Measurements from ENCODE around the gene KRI1. TPM values are rescaled to one million over a fixed set of nuclear protein-coding genes. Genes with fewer than 3 reads are reported as not detected.
A peak's percentile ranks its signal among the peaks of the same experiment; 100 is the strongest.

Gene KRI1
- total RNA-seq, 1 experiment from 2014 or later: 24.5 TPM

DNA sequence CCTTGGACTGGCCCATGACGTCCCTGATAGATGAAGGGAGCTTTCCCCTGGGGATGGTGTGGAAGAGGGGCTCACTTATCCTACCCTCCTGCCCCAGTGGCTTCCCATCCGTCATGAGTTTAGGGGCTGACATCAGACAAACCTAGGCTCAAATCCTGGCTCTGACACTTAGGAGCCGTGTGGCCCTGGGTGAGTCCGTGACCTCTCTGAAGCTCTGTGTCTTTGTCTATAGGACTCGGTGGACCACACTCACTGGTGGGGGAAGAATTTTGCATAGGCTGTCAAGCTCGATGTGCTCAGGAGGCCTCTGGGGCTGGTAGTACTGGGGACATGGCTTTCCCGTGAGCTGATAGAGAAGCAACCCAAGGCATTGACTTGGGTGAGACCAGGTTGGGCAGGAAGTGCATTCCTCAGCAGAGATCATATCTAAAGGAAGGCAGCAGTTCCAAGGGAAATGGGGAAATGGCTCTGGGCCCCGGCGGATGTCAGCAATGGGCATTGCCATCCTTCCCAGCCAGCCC, 38.7 kb upstream of the KRI1 start:
- H4K20me1 ChIP-seq (ENCODE audit: insufficient read depth): no peaks in the 10 kb centered on the region
- H3K4me2 ChIP-seq: peak overlapping the region; percentile 95
- H3K27ac ChIP-seq: peak overlapping the region; percentile 90
- H3K9me2 ChIP-seq (ENCODE audit: insufficient read depth): no peaks in the 10 kb centered on the region
- no TSS peak for BruUV-seq (replicated peaks)
- DNase-seq: peak; percentile 63 to 91
- peaks cover 6% of the 10 kb centered on the region; the same call in 1 of the 2 replicates for H3K79me2 ChIP-seq (ENCODE audit: low read depth)
- intact Hi-C loops (cut with micrococcal nuclease; ENCODE audit: unreplicated experiment): loop anchor here (1.0 kb wide), 1 partner anchor 13 kb away; no protein-coding TSS in a partner anchor
- TF ChIP-seq, protein P1, sequence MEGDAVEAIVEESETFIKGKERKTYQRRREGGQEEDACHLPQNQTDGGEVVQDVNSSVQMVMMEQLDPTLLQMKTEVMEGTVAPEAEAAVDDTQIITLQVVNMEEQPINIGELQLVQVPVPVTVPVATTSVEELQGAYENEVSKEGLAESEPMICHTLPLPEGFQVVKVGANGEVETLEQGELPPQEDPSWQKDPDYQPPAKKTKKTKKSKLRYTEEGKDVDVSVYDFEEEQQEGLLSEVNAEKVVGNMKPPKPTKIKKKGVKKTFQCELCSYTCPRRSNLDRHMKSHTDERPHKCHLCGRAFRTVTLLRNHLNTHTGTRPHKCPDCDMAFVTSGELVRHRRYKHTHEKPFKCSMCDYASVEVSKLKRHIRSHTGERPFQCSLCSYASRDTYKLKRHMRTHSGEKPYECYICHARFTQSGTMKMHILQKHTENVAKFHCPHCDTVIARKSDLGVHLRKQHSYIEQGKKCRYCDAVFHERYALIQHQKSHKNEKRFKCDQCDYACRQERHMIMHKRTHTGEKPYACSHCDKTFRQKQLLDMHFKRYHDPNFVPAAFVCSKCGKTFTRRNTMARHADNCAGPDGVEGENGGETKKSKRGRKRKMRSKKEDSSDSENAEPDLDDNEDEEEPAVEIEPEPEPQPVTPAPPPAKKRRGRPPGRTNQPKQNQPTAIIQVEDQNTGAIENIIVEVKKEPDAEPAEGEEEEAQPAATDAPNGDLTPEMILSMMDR (conservative IDR thresholded peaks at IDR 0.05): no peak
- TF ChIP-seq EZH2 (IDR thresholded peaks at IDR 0.05; ENCODE audit: low read depth): no peak
- POLR2A ChIA-PET (ENCODE audit: unreplicated experiment): no interaction called here
- CTCF ChIA-PET: no interaction called here
- H3K9me3 ChIP-seq (ENCODE audit: insufficient read depth, low read depth): no peaks in the 10 kb centered on the region
- H3K4me3 ChIP-seq: peak overlapping the region; percentile 17; the same call in 1 of the 2 replicates
- H3K4me1 ChIP-seq (replicated peaks; ENCODE audit: insufficient read depth): peaks cover 31% of the 10 kb centered on the region
- H3F3A ChIP-seq (ENCODE audit: insufficient read depth, low read depth): peaks cover 34% of the 10 kb centered on the region
- H3K36me3 ChIP-seq (ENCODE audit: low read depth): no peaks in the 10 kb centered on the region
- H2AFZ ChIP-seq: no peak overlapping the region
- no peaks in the 10 kb centered on the region for H3K27me3 ChIP-seq (ENCODE audit: insufficient read depth, low read depth)

DNA sequence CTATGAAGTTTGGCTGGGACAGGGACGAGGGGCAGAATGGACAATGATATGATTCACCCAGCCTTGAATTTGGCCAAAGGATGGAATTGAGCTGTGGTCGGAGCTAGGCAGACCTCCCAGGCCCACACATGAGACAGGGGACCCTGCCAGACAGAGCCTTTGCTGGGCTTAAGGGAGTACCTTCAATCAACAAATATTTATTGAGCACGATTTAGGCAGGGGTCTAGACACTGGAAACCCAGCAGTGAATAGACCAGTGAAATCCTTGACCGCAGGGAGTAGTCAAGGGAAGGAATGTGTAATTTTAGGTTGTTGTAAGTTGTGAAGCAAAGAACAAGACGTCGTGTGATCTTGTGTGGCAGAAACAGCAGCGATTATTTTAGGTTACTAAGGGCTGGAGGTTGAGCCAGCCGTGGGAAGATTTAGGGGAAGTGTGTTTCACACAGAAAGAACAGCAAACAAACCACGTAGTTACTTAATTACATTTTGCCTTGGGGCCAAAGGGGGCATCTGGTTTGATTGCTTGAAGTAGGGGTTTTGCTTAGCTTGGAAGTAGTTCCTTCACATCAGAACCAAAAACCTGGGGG, 38.2 kb upstream of the KRI1 start:
- Histone ChIP-seq H3F3A (ENCODE audit: insufficient read depth, low read depth) (peaks cover 33% of the 10 kb centered on the region), H3K27ac (peak overlapping the region; percentile 90), H3K4me2 (peak overlapping the region; percentile 95), H2AFZ (no peak overlapping the region), H3K79me2 (ENCODE audit: low read depth) (peaks cover 6% of the 10 kb centered on the region; the same call in 1 of the 2 replicates), H4K20me1 (ENCODE audit: insufficient read depth) (no peaks in the 10 kb centered on the region), H3K9me3 (ENCODE audit: insufficient read depth, low read depth) (no peaks in the 10 kb centered on the region), H3K9me2 (ENCODE audit: insufficient read depth) (no peaks in the 10 kb centered on the region), H3K4me3 (peak overlapping the region; percentile 17; the same call in 1 of the 2 replicates), H3K4me1 (replicated peaks; ENCODE audit: insufficient read depth) (peaks cover 31% of the 10 kb centered on the region), H3K36me3 (ENCODE audit: low read depth) (no peaks in the 10 kb centered on the region), H3K27me3 (ENCODE audit: insufficient read depth, low read depth) (no peaks in the 10 kb centered on the region)
- POLR2A ChIA-PET (ENCODE audit: unreplicated experiment): no interaction called here
- TSS peak; percentile 78 for BruUV-seq (replicated peaks)
- intact Hi-C loops (cut with micrococcal nuclease; ENCODE audit: unreplicated experiment): loop anchor here (1.0 to 2.0 kb wide), 3 partner anchors 13 to 21 kb away; partner anchors contain the start of genes AP1M2 and SLC44A2
- TF ChIP-seq, protein P1 (conservative IDR thresholded peaks at IDR 0.05): no peak
- TF ChIP-seq EZH2 (IDR thresholded peaks at IDR 0.05; ENCODE audit: low read depth): no peak
- CTCF ChIA-PET: interaction anchor here (0.7 kb wide), 1 partner anchor 48 kb away, joined by 4 read pairs; no protein-coding TSS in a partner anchor
- peak in 1 of 2 experiments; percentile 92 for DNase-seq

DNA sequence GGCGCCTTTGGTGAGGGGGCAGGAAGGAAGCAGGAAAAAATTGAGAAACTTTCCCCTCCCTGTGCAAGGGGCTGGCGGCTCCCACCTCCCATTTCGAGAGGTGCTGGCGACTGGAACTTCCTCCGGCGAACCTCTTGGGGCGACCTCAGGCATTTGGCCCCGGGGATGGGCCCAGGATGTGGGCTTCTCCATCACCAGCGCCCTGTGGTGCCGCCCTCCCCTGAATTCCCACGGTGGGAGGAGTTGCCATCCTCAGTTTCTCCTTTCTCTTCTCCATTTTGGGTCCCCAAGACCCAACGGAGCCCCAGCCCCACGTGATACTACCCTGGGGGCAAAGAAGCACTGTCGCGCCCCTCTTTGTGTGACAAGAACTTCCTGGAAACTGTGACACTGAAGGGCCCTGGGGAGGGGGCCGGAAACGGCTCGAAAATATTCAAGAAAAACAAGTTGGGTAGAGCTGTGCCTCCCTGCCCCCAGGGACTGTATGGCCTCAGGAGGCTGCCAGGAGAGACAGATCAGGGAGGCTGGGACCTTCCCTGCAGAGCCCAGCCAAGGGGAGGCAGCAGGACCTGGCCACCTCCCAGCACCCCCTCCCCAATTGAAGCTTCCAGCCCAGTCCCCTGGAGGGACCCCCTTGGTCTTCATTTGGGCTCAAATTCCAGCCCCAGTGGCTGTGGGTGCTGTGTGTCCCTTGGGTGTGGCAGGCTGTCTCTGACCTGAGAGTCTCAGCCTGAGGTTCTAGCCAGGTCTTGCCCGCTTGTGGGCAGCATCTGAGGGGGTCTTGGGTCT, 37.5 kb upstream of the KRI1 start:
- H3K27me3 ChIP-seq (ENCODE audit: insufficient read depth, low read depth): no peaks in the 10 kb centered on the region
- intact Hi-C loops (cut with micrococcal nuclease; ENCODE audit: unreplicated experiment): loop anchor here (2.0 kb wide), 2 partner anchors 16 to 22 kb away; partner anchors contain the start of genes AP1M2 and SLC44A2
- H3K9me2 ChIP-seq (ENCODE audit: insufficient read depth): no peaks in the 10 kb centered on the region
- H3K4me3 ChIP-seq: peak overlapping the region; percentile 93
- TF ChIP-seq EZH2 (IDR thresholded peaks at IDR 0.05; ENCODE audit: low read depth): no peak
- TF ChIP-seq, protein P1 (conservative IDR thresholded peaks at IDR 0.05): no peak
- H3K4me2 ChIP-seq: peak overlapping the region; percentile 95
- peaks cover 33% of the 10 kb centered on the region for H3F3A ChIP-seq (ENCODE audit: insufficient read depth, low read depth)
- H3K79me2 ChIP-seq (ENCODE audit: low read depth): peaks cover 6% of the 10 kb centered on the region; the same call in 1 of the 2 replicates
- DNase-seq: peak; percentile 53 to 62
- H3K27ac ChIP-seq: peak overlapping the region; percentile 90
- H3K9me3 ChIP-seq (ENCODE audit: insufficient read depth, low read depth): no peaks in the 10 kb centered on the region
- peaks cover 31% of the 10 kb centered on the region for H3K4me1 ChIP-seq (replicated peaks; ENCODE audit: insufficient read depth)
- no peaks in the 10 kb centered on the region for H3K36me3 ChIP-seq (ENCODE audit: low read depth)
- BruUV-seq (replicated peaks): TSS peak; percentile 72
- H4K20me1 ChIP-seq (ENCODE audit: insufficient read depth): no peaks in the 10 kb centered on the region
- POLR2A ChIA-PET (ENCODE audit: unreplicated experiment): interaction anchor here (0.6 kb wide), 1 partner anchor 41 kb away, joined by 7 read pairs; no protein-coding TSS in a partner anchor
- CTCF ChIA-PET: interaction anchor here (0.6 to 2.1 kb wide), 3 partner anchors 12 to 49 kb away, joined by 3 to 15 read pairs (median 4); no protein-coding TSS in a partner anchor
- H2AFZ ChIP-seq: no peak overlapping the region
